ENCODE measurements around the gene ZNF718. TPM values are rescaled to one million over a fixed set of nuclear protein-coding genes. Genes with fewer than 3 reads are reported as not detected.
"Not testable (repeated sequence)": the region's sequence is repeated elsewhere in the genome, so short reads cannot be mapped to it uniquely, and the experiment has no call there.

ZNF718 gene
- total RNA-seq, result 2.2 and 5.4 TPM in 2 replicates

- DNase-seq (ENCODE audit: low read depth in 2 of 2), result peak; percentile 97 to 99
Observed at GRCh38 chr4:124275-125081, at the start of gene ZNF718. TSS of gene ZNF718 (plus strand) at chr4:124501. CDS start at chr4:124671, 170 bp downstream.

DNA sequence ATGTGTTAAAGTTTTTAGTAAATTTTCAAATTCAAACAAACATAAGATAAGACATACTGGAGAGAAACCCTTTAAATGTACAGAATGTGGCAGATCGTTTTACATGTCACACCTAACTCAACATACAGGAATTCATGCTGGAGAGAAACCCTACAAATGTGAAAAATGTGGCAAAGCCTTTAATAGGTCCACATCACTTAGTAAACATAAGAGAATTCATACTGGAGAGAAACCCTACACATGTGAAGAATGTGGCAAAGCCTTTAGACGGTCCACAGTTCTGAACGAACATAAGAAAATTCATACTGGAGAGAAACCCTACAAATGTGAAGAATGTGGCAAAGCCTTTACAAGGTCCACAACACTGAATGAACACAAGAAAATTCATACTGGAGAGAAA is 38.4 kb upstream of the ZNF718 start:
- no peak for DNase-seq (ENCODE audit: low read depth in 2 of 2)

DNA sequence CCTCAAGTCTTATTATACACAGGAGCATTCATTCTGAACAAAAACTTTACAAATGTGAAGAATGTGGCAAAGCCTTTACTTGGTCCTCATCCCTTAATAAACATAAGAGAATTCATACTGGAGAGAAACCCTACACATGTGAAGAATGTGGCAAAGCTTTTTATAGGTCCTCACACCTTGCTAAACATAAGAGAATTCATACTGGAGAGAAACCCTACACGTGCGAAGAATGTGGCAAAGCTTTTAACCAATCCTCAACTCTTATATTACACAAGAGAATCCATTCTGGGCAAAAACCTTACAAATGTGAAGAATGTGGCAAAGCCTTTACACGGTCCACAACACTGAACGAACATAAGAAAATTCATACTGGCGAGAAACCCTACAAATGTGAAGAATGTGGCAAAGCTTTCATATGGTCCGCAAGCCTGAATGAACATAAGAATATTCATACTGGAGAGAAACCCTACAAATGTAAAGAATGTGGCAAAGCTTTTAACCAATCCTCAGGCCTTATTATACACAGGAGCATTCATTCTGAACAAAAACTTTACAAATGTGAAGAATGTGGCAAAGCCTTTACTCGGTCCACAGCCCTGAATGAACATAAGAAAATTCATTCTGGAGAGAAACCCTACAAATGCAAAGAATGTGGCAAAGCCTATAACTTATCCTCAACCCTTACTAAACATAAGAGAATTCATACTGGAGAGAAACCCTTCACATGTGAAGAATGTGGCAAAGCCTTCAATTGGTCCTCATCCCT is 37.6 kb upstream of the ZNF718 start:
- DNase-seq (ENCODE audit: low read depth in 2 of 2), result not testable (repeated sequence)

DNA sequence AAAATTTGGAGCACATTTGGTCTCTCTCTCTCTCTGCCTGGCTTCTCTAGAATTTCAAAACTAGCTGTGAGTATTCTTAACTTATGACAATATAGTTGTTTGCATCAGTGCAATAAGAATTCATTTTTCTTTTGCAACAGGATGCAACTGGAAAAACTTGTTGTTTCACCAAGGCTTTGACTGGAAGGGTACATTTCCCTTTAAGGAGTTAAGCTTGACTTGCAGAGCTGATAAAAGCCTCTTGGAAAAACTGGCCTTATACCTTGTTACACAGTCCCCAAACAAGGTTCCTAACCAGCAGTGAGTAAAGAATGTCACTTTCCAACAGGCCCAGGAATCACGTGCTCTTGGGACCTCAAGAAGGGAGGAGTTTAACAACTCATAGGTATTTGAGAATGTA is 25.9 kb upstream of the ZNF718 start:
- DNase-seq (ENCODE audit: low read depth in 2 of 2), result no peak

- DNase-seq (ENCODE audit: low read depth in 2 of 2), result peak in 1 of 2 donors; percentile 12
Observed at GRCh38 chr4:99863-100262, 24.4 kb upstream of the ZNF718 start.

DNA sequence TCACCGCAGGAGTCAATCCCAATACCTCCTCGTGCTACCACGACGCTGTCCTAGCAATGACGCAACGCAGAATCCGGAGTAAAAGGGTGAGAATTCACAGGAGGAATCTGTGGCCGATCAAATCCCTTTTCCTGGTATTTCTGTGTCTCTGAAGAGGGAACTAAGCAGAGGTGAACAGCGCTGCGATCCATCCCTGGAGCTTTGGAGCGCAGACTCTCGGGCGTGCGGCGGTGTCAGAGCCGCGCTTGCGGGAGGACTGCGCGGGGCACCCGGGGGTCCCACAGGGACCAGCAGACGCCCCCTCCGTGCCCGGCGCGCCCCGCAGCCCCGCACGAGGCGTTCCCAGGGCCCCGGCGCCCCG is 17.2 kb upstream of the ZNF718 start:
- DNase-seq (ENCODE audit: low read depth in 2 of 2), result no peak

GRCh38 chr4:107444-108429 is 16.6 kb upstream of the ZNF718 start:
- DNase-seq (ENCODE audit: low read depth in 2 of 2), result no peak

DNA sequence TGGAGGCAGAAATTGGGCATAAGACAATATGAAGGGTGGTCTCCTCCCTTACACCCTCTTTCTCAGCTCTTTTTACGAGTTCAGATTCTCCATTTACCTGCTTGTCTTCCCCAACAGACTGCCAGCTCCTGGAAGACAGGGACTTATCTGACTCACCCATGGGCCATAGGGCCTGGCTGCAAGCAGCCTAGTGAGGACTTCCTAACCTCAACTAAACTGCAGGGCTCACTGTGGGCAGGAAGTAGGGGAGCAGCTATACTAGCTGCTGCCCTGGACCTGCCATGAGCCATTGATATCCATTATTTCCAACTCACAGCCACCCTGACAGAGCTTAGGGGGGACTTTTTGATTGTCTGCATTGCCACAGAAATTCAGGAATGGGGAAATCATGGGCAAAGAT is 11.5 kb upstream of the ZNF718 start:
- DNase-seq (ENCODE audit: low read depth in 2 of 2), result no peak

DNA sequence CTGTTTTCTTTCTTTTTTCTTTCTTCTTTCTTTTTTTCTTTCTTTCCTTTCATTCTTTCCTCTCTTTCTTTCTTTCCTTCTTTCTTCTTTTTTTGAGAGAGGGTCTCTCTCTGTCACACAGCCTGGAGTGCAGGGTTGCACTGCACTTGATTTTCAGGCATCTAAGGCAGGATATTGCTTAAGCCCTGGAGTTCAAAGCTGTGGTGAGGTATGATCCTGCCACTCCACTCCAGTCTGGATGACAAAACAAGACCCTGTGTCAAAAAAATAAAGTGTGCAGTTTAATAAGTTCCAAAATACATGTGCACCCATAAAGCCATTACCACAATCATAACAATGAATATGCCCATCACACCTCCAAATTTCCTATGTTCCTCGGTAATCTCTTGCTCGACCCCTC is 10.6 kb upstream of the ZNF718 start:
- DNase-seq (ENCODE audit: low read depth in 2 of 2), result no peak

- DNase-seq (ENCODE audit: low read depth in 2 of 2), result no peak
Observed at GRCh38 chr4:114149-114548, 10.2 kb upstream of the ZNF718 start.

DNA sequence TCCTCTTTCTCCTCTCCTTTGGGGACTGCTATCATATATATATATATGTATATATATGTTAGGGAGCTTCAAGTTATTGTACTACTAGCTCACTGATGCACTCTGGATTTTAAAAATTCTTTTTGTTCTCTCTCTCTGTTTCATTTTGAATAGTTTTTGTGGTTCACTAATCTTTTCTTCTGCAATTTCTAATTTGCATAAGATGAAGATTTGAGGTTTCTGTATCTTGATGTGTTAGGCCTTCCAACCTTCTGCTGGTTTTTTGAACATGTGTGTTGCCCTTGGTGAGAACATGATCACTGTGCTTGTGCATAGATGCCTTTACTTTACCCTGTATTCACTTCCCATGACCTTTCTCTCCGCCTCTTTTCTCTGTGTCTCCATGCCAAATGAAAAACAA is 7.8 kb upstream of the ZNF718 start:
- no peak for DNase-seq (ENCODE audit: low read depth in 2 of 2)

- no peak for DNase-seq (ENCODE audit: low read depth in 2 of 2)
Observed at GRCh38 chr4:120616-121015, 3.7 kb upstream of the ZNF718 start.

GRCh38 chr4:121408-122084 is 2.8 kb upstream of the ZNF718 start:
- DNase-seq (ENCODE audit: low read depth in 2 of 2), result peak in 1 of 2 donors; percentile 57

DNA sequence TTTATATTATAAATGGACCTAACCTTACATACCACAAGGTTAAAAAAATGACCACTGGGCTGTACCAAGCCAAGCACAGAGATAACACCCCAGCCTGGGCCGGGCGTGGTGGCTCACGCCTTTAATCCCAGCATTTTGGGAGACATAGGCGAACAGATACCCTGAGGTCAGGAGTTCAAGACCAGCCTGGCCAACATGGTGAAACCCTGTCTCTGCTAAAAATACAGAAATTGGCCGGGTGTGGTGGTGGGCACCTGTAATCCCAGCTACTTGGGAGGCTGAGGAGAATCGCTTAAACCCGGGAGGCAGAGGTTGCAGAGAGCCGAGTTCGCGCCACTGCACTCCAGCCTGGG is 403 bp upstream of the ZNF718 start:
- not testable (repeated sequence) for DNase-seq (ENCODE audit: low read depth in 2 of 2)

DNA sequence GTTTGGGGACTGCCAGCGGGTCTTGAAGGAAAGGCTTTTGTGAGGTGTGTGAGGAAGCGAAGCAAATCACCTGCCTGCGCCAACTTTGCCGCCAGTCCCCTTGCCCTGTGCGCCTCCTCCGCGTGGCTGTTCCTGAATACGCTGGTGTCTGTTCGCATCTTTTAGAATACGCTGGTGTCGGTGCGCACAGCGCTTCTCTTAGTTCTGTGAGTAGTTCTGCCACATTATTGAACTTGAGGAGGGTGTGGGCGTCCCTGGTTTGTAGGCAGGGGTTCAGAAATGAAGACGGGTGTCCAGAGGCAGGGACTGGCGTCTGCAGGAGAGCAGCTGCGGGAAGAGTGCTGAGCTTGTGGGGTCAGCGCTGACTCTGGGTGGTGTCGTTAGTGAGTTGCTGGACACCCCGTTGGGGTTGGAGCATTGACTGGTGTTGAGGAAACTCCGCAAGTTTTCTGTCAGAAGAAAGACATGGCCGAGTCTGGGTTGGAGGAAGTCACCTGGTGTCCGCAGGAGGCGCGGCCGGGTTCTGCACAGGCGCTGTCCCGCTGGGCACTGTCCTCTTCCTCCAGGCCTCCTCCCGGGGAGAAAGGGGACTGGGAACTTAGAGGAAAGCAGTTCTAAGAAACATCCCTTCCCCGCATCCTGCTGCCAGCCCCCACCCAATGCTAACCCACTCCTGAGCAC is 930 bp downstream of the ZNF718 start:
- DNase-seq (ENCODE audit: low read depth in 2 of 2), result peak; percentile 31 to 47

- no peak for DNase-seq (ENCODE audit: low read depth in 2 of 2)
Observed at GRCh38 chr4:125833-126232, 1.5 kb downstream of the ZNF718 start.

DNA sequence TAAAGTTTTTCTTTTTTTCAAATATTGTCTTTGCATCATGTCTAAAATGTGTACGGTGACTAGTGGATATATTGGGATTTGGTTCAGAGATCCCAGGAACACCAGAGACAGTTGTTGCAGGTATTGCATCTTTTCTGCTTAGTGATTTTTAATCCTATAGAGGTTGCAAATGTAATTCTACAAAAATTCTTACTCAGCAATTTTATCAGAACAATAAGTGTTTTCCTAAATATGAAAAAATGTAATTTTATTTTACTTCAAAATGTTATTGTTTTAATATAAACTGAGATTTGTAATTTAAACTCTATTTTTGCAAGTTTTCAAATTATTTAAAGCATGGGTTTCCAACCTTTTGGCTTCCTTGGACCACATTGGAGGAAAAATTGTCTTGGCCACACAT is 8.2 kb downstream of the ZNF718 start:
- DNase-seq (ENCODE audit: low read depth in 2 of 2), result no peak

- DNase-seq (ENCODE audit: low read depth in 2 of 2), result no peak
Observed at GRCh38 chr4:138935-139334, 14.6 kb downstream of the ZNF718 start.

- no peak for DNase-seq (ENCODE audit: low read depth in 2 of 2)
Observed at GRCh38 chr4:139691-140090, 15.4 kb downstream of the ZNF718 start.

DNA sequence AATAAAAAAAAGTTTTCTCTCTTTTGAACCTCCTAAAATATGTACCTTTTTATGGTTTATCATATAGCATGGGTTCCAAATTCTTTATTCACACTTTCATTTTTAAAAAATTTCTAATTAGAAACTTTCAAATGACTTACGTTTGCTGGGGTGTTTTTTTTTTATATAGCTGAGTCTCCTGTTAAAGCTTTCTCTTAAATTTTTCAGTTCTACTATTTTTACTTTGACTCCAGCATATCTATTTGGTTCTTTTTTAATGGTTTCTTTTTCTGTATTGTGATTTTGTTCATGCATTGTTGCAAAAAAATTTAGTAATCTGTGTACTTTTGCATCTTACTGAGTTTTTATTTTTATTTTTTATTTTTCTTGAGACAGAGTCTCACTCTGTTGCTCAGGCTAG is 22.3 kb downstream of the ZNF718 start:
- no peak for DNase-seq (ENCODE audit: low read depth in 2 of 2)

DNA sequence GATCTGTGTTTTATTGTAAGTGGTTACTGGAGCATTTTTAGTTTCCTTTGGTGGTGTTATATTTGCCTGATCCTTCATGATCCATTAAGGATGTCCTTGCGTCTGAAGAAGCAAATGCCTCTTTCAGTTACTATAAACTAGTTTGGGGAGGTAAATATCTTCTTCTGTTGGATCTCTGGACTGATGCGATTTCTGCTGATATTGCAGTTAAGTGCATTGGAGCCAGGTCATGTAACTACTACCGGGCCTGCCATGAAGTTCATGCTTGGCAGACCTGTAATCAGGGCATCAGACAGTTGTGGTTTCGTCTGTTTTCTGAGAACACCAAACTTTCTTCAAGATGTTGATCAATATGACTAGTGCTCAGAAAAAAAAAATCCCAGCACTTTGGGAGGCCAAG is 22.9 kb downstream of the ZNF718 start:
- DNase-seq (ENCODE audit: low read depth in 2 of 2), result no peak
